ENCODE data around the gene ITGB1.
"Not testable (repeated sequence)": the region's sequence is repeated elsewhere in the genome, so short reads cannot be mapped to it uniquely, and the experiment has no call there.

ITGB1 gene

GRCh38 chr10:32980558-32981468 is 22.8 kb upstream of the ITGB1 start:
- peak; percentile 59 to 92 (median 75) for DNase-seq

DNA sequence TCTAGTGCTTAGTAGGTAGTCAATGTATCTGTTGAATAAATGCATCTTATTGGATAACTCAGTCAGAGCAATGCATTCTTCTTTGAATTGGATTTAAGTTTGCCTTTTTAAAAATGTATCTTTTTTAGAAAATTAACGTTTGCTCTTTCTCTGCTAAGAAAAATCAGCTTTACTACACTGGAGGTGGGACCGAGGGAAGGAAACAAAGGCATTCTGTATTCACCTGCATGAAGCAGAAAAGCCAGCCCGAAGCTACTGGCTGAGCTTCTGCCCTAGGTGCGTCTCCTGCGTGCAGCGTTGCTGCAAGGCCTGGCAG is 22.2 kb upstream of the ITGB1 start:
- DNase-seq = no peak

- not testable (repeated sequence) for DNase-seq
These were observed 21.7 kb upstream of the ITGB1 start for GRCh38 chr10:32979719-32980118.

- no peak for DNase-seq
These were observed 21.0 kb upstream of the ITGB1 start for GRCh38 chr10:32979041-32979440.

DNA sequence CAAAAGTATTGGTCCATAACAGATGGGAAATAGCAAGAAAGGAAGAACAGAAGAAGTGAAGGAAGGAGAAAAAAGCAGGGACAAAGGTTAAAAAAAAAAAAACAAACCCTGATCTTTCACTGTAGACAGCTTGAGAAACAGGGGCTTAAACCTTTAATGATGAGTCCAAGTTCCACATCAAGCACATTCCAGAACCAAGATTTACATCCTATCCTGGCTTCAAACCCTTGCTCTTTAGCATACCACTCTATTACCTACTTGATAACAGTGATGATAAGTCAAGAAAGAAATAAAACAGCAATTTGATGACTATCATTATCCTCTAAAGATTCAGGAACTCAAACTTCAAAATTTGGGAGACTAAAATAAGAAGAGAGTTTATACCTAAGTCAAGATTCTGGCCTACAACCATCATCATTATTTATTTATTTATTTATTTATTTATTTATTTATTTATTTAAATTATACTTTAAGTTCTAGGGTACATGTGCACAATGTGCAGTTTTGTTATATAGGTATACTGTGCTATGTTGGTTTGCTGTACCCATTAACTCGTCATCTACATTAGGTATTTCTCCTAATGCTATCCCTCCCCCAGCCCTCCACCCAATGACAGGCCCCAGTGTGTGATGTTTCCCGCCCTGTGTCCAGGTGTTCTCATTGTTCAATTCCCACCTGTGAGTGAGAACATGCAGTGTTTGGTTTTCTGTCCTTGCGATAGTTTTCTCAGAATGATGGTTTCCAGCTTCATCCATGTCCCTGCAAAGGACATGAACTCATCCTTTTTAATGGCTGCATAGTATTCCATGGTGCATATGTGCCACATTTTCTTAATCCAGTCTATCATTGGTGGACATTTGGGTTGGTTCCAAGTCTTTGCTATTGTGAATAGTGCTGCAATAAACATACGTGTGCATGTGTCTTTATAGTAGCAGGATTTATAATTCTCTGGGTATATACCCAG is 20.1 kb upstream of the ITGB1 start:
- DNase-seq = not testable (repeated sequence)

- no peak for DNase-seq
These were observed 18.3 kb upstream of the ITGB1 start for GRCh38 chr10:32976338-32976737.

- DNase-seq = no peak
These were observed 14.9 kb upstream of the ITGB1 start for GRCh38 chr10:32972929-32973328.

DNA sequence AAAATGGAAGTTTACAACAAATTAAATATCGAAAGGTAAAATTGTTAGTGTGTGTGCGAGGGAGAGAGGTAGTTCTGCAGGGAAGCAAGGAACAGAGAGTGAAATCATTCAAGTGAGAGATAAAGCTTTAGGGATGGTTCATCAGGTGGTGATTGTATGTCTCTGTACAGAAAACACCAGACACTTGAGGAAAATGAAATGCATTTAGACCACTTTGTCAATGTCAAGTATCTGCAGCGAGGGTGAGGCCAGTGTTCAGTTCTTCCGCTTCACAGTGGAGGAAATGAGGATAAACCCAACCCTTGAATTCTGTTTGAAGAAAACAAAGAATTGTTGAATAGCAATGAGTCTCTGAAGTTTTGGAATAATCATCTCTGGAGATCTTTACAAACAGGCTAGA is 14.4 kb upstream of the ITGB1 start:
- no peak for DNase-seq

DNA sequence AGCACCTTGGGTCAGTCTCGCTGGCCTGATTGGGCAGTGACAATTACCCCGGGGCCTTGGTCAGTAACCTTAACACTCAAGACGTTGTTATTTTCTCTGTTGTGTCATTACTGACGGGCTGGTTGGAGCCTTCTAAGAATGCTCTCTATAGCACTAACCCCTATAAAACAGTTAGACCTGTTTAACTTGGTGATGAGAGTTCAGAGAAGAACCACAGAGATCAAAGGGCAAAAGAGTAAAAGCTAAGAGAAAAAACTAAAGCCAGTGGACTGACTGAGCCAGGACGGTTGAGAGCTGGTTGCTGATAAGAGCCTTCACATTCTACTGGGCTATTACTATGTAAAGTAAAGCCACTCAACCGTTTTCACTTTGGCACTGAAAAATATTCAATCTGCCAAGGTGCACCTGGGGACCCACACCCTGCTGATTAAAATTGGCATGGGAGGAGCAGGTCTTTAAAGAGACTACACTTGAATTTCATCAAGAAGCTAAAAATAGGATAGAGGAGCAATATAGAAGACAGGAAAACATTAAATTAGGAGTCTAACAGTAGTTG is 13.6 kb upstream of the ITGB1 start:
- no peak for DNase-seq

- DNase-seq = no peak
These were observed 12.9 kb upstream of the ITGB1 start for GRCh38 chr10:32970910-32971309.

- DNase-seq = no peak
These were observed 6.2 kb upstream of the ITGB1 start for GRCh38 chr10:32964270-32964669.

GRCh38 chr10:32963096-32963495 is 5.1 kb upstream of the ITGB1 start:
- no peak for DNase-seq

GRCh38 chr10:32962521-32962920 is 4.5 kb upstream of the ITGB1 start:
- DNase-seq = no peak

DNA sequence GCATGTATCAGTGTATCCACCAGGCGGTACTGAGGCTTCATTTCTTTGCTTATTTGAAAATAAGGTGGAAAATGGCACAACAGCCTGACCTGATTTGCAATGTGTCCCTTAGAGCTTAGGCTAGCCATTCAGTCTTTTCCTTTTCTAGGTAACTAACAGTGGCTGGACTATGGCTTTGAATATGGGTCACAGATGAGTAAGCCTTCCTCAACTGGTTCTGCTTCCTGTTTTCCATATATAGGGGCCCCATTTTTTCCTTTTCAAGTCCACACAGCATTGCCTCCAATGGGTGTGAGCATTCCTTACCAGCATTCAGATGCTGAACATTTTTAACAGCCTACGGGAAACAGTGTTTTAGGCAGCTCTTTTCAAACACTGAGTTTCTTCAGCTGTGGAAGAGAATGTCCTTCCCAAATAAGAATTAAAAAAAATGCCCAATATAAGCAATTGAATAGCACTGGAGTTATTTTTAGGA is 3.9 kb upstream of the ITGB1 start:
- no peak for DNase-seq

GRCh38 chr10:32961343-32961894 is 3.4 kb upstream of the ITGB1 start:
- no peak for DNase-seq

DNA sequence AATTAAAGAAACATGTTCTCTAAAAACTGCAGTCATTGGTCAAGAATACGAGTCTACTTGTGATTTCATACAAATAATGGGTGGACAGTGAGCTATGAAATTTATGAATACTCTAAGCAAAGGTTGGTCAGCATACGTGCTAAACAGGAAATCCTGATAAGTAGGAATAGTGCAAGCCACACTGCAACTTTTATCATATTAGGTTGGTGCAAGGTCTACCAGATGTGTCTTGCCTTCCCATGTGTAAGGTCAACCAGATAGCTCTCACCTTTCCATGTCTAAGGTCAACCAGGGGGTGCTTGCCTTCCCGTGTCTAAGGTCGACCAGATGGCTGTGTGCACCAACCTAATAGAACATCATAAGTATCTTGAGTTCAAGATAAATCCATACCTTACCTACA is 2.0 kb upstream of the ITGB1 start:
- DNase-seq = no peak

- peak in 1 of 5 donors; percentile 81 for DNase-seq
These were observed 1.2 kb upstream of the ITGB1 start for GRCh38 chr10:32959006-32959920.

DNA sequence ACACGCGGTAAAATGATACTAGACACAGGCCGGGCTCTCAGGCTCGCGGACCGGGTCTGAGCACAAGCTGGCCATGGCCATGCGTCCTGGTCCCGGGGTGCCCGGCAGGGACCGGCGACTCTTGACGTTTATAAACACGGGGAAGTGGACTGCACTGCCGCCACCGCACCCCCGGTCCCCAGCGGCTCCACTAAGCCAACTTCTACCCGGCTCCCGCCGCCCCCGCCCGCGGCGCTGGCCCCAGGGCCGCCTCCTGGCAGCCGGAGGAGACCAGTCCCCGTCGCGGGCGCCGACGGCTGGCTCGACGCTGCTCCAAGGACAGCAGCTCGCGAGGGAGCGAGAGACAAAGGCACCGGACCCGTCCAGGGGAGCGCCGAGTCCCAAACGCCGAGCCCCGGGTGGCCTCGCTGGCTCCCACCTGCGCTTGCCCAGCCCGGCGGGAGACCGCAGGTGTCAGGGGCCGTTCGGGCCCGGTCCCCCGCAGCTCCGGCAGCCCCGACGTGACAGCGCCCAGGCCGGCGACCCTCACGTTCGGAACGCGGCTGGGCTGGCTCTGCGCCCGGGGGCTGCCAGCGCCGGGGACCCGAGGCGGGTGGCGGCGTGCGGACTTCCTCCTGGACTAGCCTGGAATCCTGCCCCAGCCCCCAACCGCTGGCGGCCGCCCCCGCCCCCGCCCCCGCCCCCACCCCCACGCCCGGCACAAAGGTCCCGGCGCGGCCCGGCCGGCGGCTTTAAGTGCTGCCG is 517 bp downstream of the ITGB1 start:
- DNase-seq = peak; percentile 10 to 52 (median 24)

GRCh38 chr10:32956365-32957197 is 1.4 kb downstream of the ITGB1 start:
- no peak for DNase-seq

- DNase-seq = no peak
These were observed 2.2 kb downstream of the ITGB1 start for GRCh38 chr10:32955790-32956189.
